ENCODE data around the gene AHSP.

The AHSP gene

GRCh38 chr16:31489616-31490584 lies 37.8 kb upstream of the AHSP start:
- TF ChIP-seq CTCF (IDR thresholded peaks at IDR 0.05; ENCODE audit: low read depth, low read length), result no peak
- no peak overlapping the region for H3K4me3 ChIP-seq (ENCODE audit: low read depth, low read length)

GRCh38 chr16:31491778-31492418 lies 35.8 kb upstream of the AHSP start:
- TF ChIP-seq CTCF (IDR thresholded peaks at IDR 0.05; ENCODE audit: low read depth, low read length), result no peak
- no peak overlapping the region for H3K4me3 ChIP-seq (ENCODE audit: low read depth, low read length)

- TF ChIP-seq CTCF (IDR thresholded peaks at IDR 0.05; ENCODE audit: low read depth, low read length), result no peak
- H3K4me3 ChIP-seq (ENCODE audit: low read depth, low read length), result no peak overlapping the region
Measured at GRCh38 chr16:31493506-31494125, 34.1 kb upstream of the AHSP start.

GRCh38 chr16:31496670-31497069 lies 31.0 kb upstream of the AHSP start:
- H3K4me3 ChIP-seq (ENCODE audit: low read depth, low read length), result no peak overlapping the region
- TF ChIP-seq CTCF (IDR thresholded peaks at IDR 0.05; ENCODE audit: low read depth, low read length), result no peak

- no peak overlapping the region for H3K4me3 ChIP-seq (ENCODE audit: low read depth, low read length)
- TF ChIP-seq CTCF (IDR thresholded peaks at IDR 0.05; ENCODE audit: low read depth, low read length), result no peak
Measured at GRCh38 chr16:31498493-31498892, 29.2 kb upstream of the AHSP start.

GRCh38 chr16:31499928-31500327 lies 27.8 kb upstream of the AHSP start:
- H3K4me3 ChIP-seq (ENCODE audit: low read depth, low read length), result no peak overlapping the region
- no peak for TF ChIP-seq CTCF (IDR thresholded peaks at IDR 0.05; ENCODE audit: low read depth, low read length)
